ENCODE results near the gene NR2F1-AS1.

- TF ChIP-seq CTCF (IDR thresholded peaks at IDR 0.05): no peak
- no peak for TF ChIP-seq POLR2A (IDR thresholded peaks at IDR 0.05; ENCODE audit: low read length)
- no peak for TF ChIP-seq ZC3H11A (IDR thresholded peaks at IDR 0.05)
- no peak for TF ChIP-seq MAFK (IDR thresholded peaks at IDR 0.05; ENCODE audit: partially characterized antibody)
- no peak for TF ChIP-seq CHD2 (IDR thresholded peaks at IDR 0.05; ENCODE audit: low read length, partially characterized antibody)
- TF ChIP-seq HMGXB4 (CRISPR knock-in tag; IDR thresholded peaks at IDR 0.05; ENCODE audit: borderline replicate concordance): no peak
- TF ChIP-seq RCOR1 (IDR thresholded peaks at IDR 0.05; ENCODE audit: low read depth, low read length): no peak
- no peak for TF ChIP-seq ZNF302 (CRISPR knock-in tag; IDR thresholded peaks at IDR 0.05)
- TF ChIP-seq POLR2AphosphoS2 (conservative IDR thresholded peaks at IDR 0.05; ENCODE audit: low read length): no peak
- no peak for TF ChIP-seq USF2 (IDR thresholded peaks at IDR 0.05)
- TF ChIP-seq MAX (IDR thresholded peaks at IDR 0.05): no peak
These were observed 159.6 kb downstream of the NR2F1-AS1 start for GRCh38 chr5:93421468-93421867.

Measured in A549 (cell line).